ENCODE results near the gene NUP35.

Gene NUP35

GRCh38 chr2:183081911-183082310 lies 42.3 kb upstream of the NUP35 start:
- TF ChIP-seq, protein P1, sequence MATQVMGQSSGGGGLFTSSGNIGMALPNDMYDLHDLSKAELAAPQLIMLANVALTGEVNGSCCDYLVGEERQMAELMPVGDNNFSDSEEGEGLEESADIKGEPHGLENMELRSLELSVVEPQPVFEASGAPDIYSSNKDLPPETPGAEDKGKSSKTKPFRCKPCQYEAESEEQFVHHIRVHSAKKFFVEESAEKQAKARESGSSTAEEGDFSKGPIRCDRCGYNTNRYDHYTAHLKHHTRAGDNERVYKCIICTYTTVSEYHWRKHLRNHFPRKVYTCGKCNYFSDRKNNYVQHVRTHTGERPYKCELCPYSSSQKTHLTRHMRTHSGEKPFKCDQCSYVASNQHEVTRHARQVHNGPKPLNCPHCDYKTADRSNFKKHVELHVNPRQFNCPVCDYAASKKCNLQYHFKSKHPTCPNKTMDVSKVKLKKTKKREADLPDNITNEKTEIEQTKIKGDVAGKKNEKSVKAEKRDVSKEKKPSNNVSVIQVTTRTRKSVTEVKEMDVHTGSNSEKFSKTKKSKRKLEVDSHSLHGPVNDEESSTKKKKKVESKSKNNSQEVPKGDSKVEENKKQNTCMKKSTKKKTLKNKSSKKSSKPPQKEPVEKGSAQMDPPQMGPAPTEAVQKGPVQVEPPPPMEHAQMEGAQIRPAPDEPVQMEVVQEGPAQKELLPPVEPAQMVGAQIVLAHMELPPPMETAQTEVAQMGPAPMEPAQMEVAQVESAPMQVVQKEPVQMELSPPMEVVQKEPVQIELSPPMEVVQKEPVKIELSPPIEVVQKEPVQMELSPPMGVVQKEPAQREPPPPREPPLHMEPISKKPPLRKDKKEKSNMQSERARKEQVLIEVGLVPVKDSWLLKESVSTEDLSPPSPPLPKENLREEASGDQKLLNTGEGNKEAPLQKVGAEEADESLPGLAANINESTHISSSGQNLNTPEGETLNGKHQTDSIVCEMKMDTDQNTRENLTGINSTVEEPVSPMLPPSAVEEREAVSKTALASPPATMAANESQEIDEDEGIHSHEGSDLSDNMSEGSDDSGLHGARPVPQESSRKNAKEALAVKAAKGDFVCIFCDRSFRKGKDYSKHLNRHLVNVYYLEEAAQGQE (IDR thresholded peaks at IDR 0.05; ENCODE audit: insufficient read depth in 1 of 2, low read depth in 2 of 2, low read length in 2 of 2), result no peak
- TF ChIP-seq TAF1 (IDR thresholded peaks at IDR 0.05; ENCODE audit: borderline replicate concordance, insufficient read depth, low read length) (no peak), SIN3A (IDR thresholded peaks at IDR 0.05; ENCODE audit: borderline replicate concordance, insufficient read depth, low read length) (no peak), FOXP2 (optimal IDR thresholded peaks at IDR 0.05; ENCODE audit: borderline replicate concordance, extremely low read depth, extremely low read length, insufficient read depth) (no peak), POLR2AphosphoS5 (IDR thresholded peaks at IDR 0.05; ENCODE audit: low read depth, low read length) (no peak)

DNA sequence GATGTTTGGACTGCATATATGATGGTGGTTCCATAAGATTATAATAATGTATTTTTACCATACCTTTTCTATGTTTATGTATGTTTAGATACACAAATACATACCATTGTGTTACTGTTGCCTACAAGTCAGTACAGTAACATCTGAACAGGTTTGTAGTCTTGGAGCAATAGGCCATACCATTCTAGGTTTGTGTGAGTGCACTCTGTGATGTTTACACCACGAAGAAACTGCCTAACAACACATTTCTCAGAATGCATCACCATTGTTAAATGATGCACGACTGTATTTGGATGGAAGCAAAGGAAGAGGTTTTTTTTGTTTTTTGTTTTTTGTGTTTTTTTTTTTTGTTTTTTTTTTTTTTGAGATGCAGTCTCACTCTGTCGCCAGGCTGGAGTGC lies 36.2 kb upstream of the NUP35 start:
- no peak for TF ChIP-seq SIN3A (IDR thresholded peaks at IDR 0.05; ENCODE audit: borderline replicate concordance, insufficient read depth, low read length)
- TF ChIP-seq FOXP2 (optimal IDR thresholded peaks at IDR 0.05; ENCODE audit: borderline replicate concordance, extremely low read depth, extremely low read length, insufficient read depth), result no peak
- TF ChIP-seq, protein P1 (IDR thresholded peaks at IDR 0.05; ENCODE audit: insufficient read depth in 1 of 2, low read depth in 2 of 2, low read length in 2 of 2), result no peak
- no peak for TF ChIP-seq TAF1 (IDR thresholded peaks at IDR 0.05; ENCODE audit: borderline replicate concordance, insufficient read depth, low read length)
- TF ChIP-seq POLR2AphosphoS5 (IDR thresholded peaks at IDR 0.05; ENCODE audit: low read depth, low read length), result no peak

DNA sequence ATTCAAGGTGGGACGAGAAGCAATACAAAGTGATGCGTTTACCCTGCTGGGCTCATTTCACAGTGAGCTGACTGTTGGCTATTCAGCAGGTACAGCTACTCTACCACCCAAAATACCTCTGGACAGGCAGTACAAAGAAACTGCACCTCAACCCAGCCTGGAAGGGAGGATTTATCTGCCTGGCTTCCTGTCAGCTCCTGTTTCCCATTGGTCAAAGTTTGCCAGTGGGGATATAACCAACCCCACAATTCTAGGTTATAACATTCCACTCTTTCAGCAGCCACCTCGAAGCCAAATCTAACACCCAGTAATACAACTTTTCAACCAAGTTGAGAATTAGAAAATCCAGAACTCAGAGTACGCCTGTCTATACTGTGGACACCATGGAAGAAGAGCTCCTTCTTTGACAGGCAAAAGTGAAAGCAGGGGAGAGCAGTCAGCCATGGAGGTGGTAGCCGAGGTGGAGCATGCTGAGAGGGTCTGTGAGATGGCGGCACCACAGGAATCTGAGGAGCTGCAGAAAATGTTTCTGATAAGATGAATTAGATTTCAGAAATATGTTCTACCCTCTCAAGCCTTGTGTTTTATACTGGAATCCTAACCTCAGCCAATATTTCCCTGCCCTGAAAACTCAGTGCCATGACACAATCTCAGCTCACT lies 34.9 kb upstream of the NUP35 start:
- TF ChIP-seq, protein P1 (IDR thresholded peaks at IDR 0.05; ENCODE audit: insufficient read depth in 1 of 2, low read depth in 2 of 2, low read length in 2 of 2), result no peak
- TF ChIP-seq SIN3A (IDR thresholded peaks at IDR 0.05; ENCODE audit: borderline replicate concordance, insufficient read depth, low read length), result no peak
- no peak for TF ChIP-seq FOXP2 (optimal IDR thresholded peaks at IDR 0.05; ENCODE audit: borderline replicate concordance, extremely low read depth, extremely low read length, insufficient read depth)
- no peak for TF ChIP-seq TAF1 (IDR thresholded peaks at IDR 0.05; ENCODE audit: borderline replicate concordance, insufficient read depth, low read length)

- TF ChIP-seq SIN3A (IDR thresholded peaks at IDR 0.05; ENCODE audit: borderline replicate concordance, insufficient read depth, low read length), result no peak
- TF ChIP-seq TAF1 (IDR thresholded peaks at IDR 0.05; ENCODE audit: borderline replicate concordance, insufficient read depth, low read length), result no peak
- no peak for TF ChIP-seq FOXP2 (optimal IDR thresholded peaks at IDR 0.05; ENCODE audit: borderline replicate concordance, extremely low read depth, extremely low read length, insufficient read depth)
- TF ChIP-seq, protein P1 (IDR thresholded peaks at IDR 0.05; ENCODE audit: insufficient read depth in 1 of 2, low read depth in 2 of 2, low read length in 2 of 2), result no peak
- no peak for TF ChIP-seq POLR2AphosphoS5 (IDR thresholded peaks at IDR 0.05; ENCODE audit: low read depth, low read length)
Observed at GRCh38 chr2:183091318-183091953, 32.8 kb upstream of the NUP35 start.
